H1 (cell line): ENCODE data around the gene TBCEL. TPM values are rescaled to one million over a fixed set of nuclear protein-coding genes. Genes with fewer than 3 reads are reported as not detected.

Source experiments
- CTCF ChIA-PET: fragments of 300-600 bp; sonication (Branson Sonifier 250); formaldehyde crosslinking; loops from one replicate; lab custom pipeline; 2021; ENCODE audit not compliant: partially characterized antibody; lab: Charles Lee
- POLR2A ChIA-PET: fragments of 300-600 bp; sonication (Branson Sonifier 250); formaldehyde crosslinking; loops from one replicate; lab custom pipeline; 2021; ENCODE audit warnings: inconsistent platforms; ENCODE audit not compliant: partially characterized antibody; lab: Charles Lee
- DNase-seq, 2 experiments: peaks; one replicate each; pipeline versions ENCODE4 v3.0.0 to v3.0.0-alpha.2; 2010 to 2022; ENCODE audit warnings: low spot score in 2 of 2, low read depth in 1 of 2, mixed read lengths in 1 of 2
- FAIRE-seq: peaks from 2 replicates; lab custom pipeline; 2011; peaks lifted over from hg19 to GRCh38; lab: Jason Lieb, UNC
- H2AFZ ChIP-seq: 2 replicates; pipeline ENCODE4 v1.8.1; 2012; ENCODE audit warnings: low read length, inconsistent platforms
- H2AK5ac ChIP-seq: 2 replicates; pipeline ENCODE4 v1.6.1; 2013; ENCODE audit warnings: low read depth, low read length
- H2BK120ac ChIP-seq: replicated peaks from 2 replicates; pipeline ENCODE3; 2013; ENCODE audit warnings: low read depth, low read length, inconsistent platforms
- H2BK12ac ChIP-seq: 2 replicates; pipeline ENCODE4 v1.6.1; 2013; ENCODE audit warnings: low read depth, low read length
- H2BK15ac ChIP-seq: 2 replicates; pipeline ENCODE4 v1.6.1; 2013; ENCODE audit warnings: low read length
- H2BK20ac ChIP-seq: 2 replicates; pipeline ENCODE4 v1.6.1; 2013; ENCODE audit warnings: low read length
- H2BK5ac ChIP-seq: 2 replicates; pipeline ENCODE4 v1.6.1; 2013; ENCODE audit warnings: low read depth, low read length
- H3K14ac ChIP-seq: 2 replicates; pipeline ENCODE4 v1.6.1; 2013; ENCODE audit warnings: inconsistent platforms; ENCODE audit not compliant: insufficient read length
- H3K18ac ChIP-seq: 2 replicates; pipeline ENCODE4 v1.6.1; 2013; ENCODE audit warnings: low read length; ENCODE audit errors: extremely low read depth
- H3K23ac ChIP-seq: 2 replicates; pipeline ENCODE4 v1.6.1; 2013; ENCODE audit warnings: inconsistent platforms; ENCODE audit not compliant: insufficient read length
- H3K23me2 ChIP-seq: 2 replicates; pipeline ENCODE4 v1.6.1; 2013; ENCODE audit warnings: low read depth, low read length
- H3K27ac ChIP-seq: 2 replicates; pipeline ENCODE4 v1.6.1; 2011; ENCODE audit warnings: low read depth, low read length, inconsistent platforms
- H3K27me3 ChIP-seq, 4 experiments: replicated peaks in 1 of 4; 1 replicate in 1 of 4; 2 replicates in 3 of 4; pipeline versions ENCODE4 v1.6.1 to v1.8.1; 2011 to 2013; ENCODE audit warnings: low read length in 3 of 4, mild to moderate bottlenecking in 3 of 4, inconsistent platforms in 2 of 4, mixed read lengths in 2 of 4, moderate library complexity in 1 of 4; ENCODE audit not compliant: control insufficient read depth in 3 of 4, insufficient read depth in 3 of 4; ENCODE audit errors: extremely low read depth in 1 of 4
- H3K36me3 ChIP-seq, 4 experiments: 2 replicates each; pipeline versions ENCODE4 v1.6.1 to v1.8.1; 2011 to 2013; ENCODE audit warnings: mild to moderate bottlenecking in 4 of 4, low read length in 3 of 4, moderate library complexity in 2 of 4, control low read depth in 1 of 4, inconsistent platforms in 1 of 4; ENCODE audit not compliant: insufficient read depth in 4 of 4, control insufficient read depth in 2 of 4
- H3K4ac ChIP-seq: replicated peaks from 2 replicates; pipeline ENCODE3; 2013; ENCODE audit warnings: low read length, low read depth, mixed read lengths, inconsistent platforms; ENCODE audit not compliant: insufficient read length
- H3K4me1 ChIP-seq, 4 experiments: replicated peaks in 1 of 4; 1 replicate in 1 of 4; 2 replicates in 3 of 4; pipeline versions ENCODE4 v1.6.1 to v1.8.1; 2011 to 2013; ENCODE audit warnings: low read length in 3 of 4, inconsistent platforms in 2 of 4, mixed read lengths in 1 of 4; ENCODE audit not compliant: insufficient read depth in 4 of 4, control insufficient read depth in 3 of 4
- H3K4me2 ChIP-seq, 2 experiments: 2 replicates each; pipeline versions ENCODE4 v1.6.1 to v1.8.1; 2011 to 2013; ENCODE audit warnings: low read depth in 2 of 2, low read length in 2 of 2, control low read depth in 1 of 2, inconsistent platforms in 1 of 2, mild to moderate bottlenecking in 1 of 2; ENCODE audit not compliant: insufficient read depth in 1 of 2
- H3K4me3 ChIP-seq, 4 experiments: fragments of 200-600, 300-600 bp in 1 of 4; sonication (generic), shearing (Covaris generic), sonication (Bioruptor Twin) in 1 of 4; 2 replicates each; pipeline versions ENCODE4 v1.5.1 to v1.8.1; 2011 to 2016; ENCODE audit warnings: low read length in 4 of 4, low read depth in 3 of 4, control low read depth in 2 of 4, inconsistent platforms in 2 of 4, mild to moderate bottlenecking in 2 of 4, mixed read lengths in 1 of 4, moderate library complexity in 1 of 4; ENCODE audit not compliant: insufficient read depth in 2 of 4; ENCODE audit errors: extremely low read depth in 1 of 4
- H3K56ac ChIP-seq: replicated peaks from 2 replicates; pipeline ENCODE3; 2013; ENCODE audit warnings: low read depth, mild to moderate bottlenecking, mixed read lengths, low read length, inconsistent platforms; ENCODE audit not compliant: insufficient read length
- H3K79me1 ChIP-seq: 2 replicates; pipeline ENCODE4 v1.6.1; 2013; ENCODE audit warnings: low read depth, low read length, control low read depth
- H3K79me2 ChIP-seq, 2 experiments: 2 replicates each; pipeline versions ENCODE4 v1.6.1 to v1.8.1; 2012 to 2013; ENCODE audit warnings: low read length in 2 of 2, mild to moderate bottlenecking in 2 of 2, inconsistent platforms in 1 of 2; ENCODE audit not compliant: insufficient read depth in 2 of 2, control insufficient read depth in 1 of 2
- H3K9ac ChIP-seq, 4 experiments: replicated peaks in 1 of 4; 1 replicate in 1 of 4; 2 replicates in 3 of 4; pipeline versions ENCODE4 v1.6.1 to v1.8.1; 2011 to 2013; ENCODE audit warnings: low read depth in 3 of 4, low read length in 3 of 4, control low read depth in 2 of 4, mild to moderate bottlenecking in 2 of 4, moderate library complexity in 2 of 4, inconsistent platforms in 1 of 4; ENCODE audit errors: extremely low read depth in 1 of 4
- H3K9me3 ChIP-seq, 2 experiments: 2 replicates each; pipeline versions ENCODE4 v1.6.1 to v1.8.1; 2012 to 2013; ENCODE audit warnings: mild to moderate bottlenecking in 2 of 2, moderate library complexity in 2 of 2, control low read depth in 1 of 2, inconsistent platforms in 1 of 2, low read depth in 1 of 2, low read length in 1 of 2, mixed read lengths in 1 of 2; ENCODE audit not compliant: insufficient read depth in 2 of 2
- H4K20me1 ChIP-seq, 2 experiments: replicated peaks in 1 of 2; 2 replicates each; pipeline versions ENCODE3 to v1.8.1; 2011 to 2013; ENCODE audit warnings: inconsistent platforms in 2 of 2, low read length in 2 of 2, mild to moderate bottlenecking in 1 of 2; ENCODE audit not compliant: insufficient read depth in 2 of 2, control insufficient read depth in 1 of 2
- H4K5ac ChIP-seq: 2 replicates; pipeline ENCODE4 v1.6.1; 2013; ENCODE audit warnings: low read length, low read depth, mixed read lengths, inconsistent platforms; ENCODE audit not compliant: insufficient read length
- H4K8ac ChIP-seq: 2 replicates; pipeline ENCODE4 v1.8.0; 2013; ENCODE audit warnings: mild to moderate bottlenecking, moderate library complexity, low read length, inconsistent platforms; ENCODE audit not compliant: insufficient read depth; ENCODE audit errors: extremely low read depth
- H4K91ac ChIP-seq: replicated peaks from 2 replicates; pipeline ENCODE3; 2013; ENCODE audit warnings: low read length, mixed read lengths, inconsistent platforms; ENCODE audit not compliant: insufficient read length
- BACH1 ChIP-seq: IDR thresholded peaks from 2 replicates; pipeline ENCODE4 v1.6.1; 2012; ENCODE audit warnings: low read length, improper control_type of control experiment
- JUN ChIP-seq: IDR thresholded peaks from 2 replicates; pipeline ENCODE4 v1.6.1; 2011; ENCODE audit warnings: low read depth, mild to moderate bottlenecking, improper control_type of control experiment, low read length
- PHF8 ChIP-seq: fragments of 200-600 bp; sonication (generic); conservative IDR thresholded peaks from 2 replicates; pipeline ENCODE4 v1.7.1; 2012; ENCODE audit warnings: low read depth, mild to moderate bottlenecking, inconsistent platforms, low read length, moderate library complexity
- RBBP5 ChIP-seq: IDR thresholded peaks from 2 replicates; pipeline ENCODE4 v1.7.1; 2012; ENCODE audit warnings: low read depth, mild to moderate bottlenecking, inconsistent platforms, low read length, moderate library complexity, borderline replicate concordance
- WGBS, 2 experiments: shearing (Covaris generic) in 1 of 2; methylation state at CpG; one replicate each; pipeline versions ENCODE4 v1.1.6 to v1.1.7; 2013 to 2015; ENCODE audit warnings: low lambda C conversion rate in 2 of 2, mixed read lengths in 2 of 2, inconsistent platforms in 1 of 2, low coverage in 1 of 2, missing lambda C conversion rate in 1 of 2; ENCODE audit not compliant: insufficient replicate concordance in 2 of 2, insufficient coverage in 1 of 2, insufficient read length in 1 of 2; ENCODE audit errors: extremely low coverage in 1 of 2, missing lambda C conversion rate in 1 of 2; 5-methylcytosine and 5-hydroxymethylcytosine counted together
- polyA plus RNA-seq, 7 experiments: library from polyadenylated mRNA; depleted of rRNA in 3 of 7; stranded (reverse) in 5 of 7; unstranded in 2 of 7; fragments of >200 nt in 5 of 7; fragments of 200-250 nt in 2 of 7; gene quantifications; 1 replicate in 5 of 7; 2 replicates in 1 of 7; 4 replicates in 1 of 7; pipeline versions ENCODE4 v1.2.1 to v1.2.3, GENCODE V29; 2011 to 2013; ENCODE audit warnings: missing spikeins in 2 of 7, mixed read lengths in 2 of 7
- total RNA-seq: library from RNA; stranded (reverse); fragmentation: NEBNext Ultra II Directional; extraction: Animal tissue kit (Norgen Biotek cat#: 25700); gene quantifications from 2 replicates; pipeline ENCODE4 v1.2.1, GENCODE V29; 2021
- TF ChIP-seq, protein P1 (sequence below): IDR thresholded peaks from 2 replicates; pipeline ENCODE4 v1.6.1; 2012; ENCODE audit warnings: inconsistent platforms
- TF ChIP-seq, protein P2 (sequence below): IDR thresholded peaks from 2 replicates; pipeline ENCODE4 v1.6.1; 2011; ENCODE audit warnings: low read length, improper control_type of control experiment
- TF ChIP-seq, protein P3 (sequence below): IDR thresholded peaks from 2 replicates; pipeline ENCODE4 v1.6.1; 2012; ENCODE audit warnings: low read length, inconsistent platforms

TBCEL gene
- total and polyA plus RNA-seq, 2 of the 8 experiments (the other 6 are each of a cell fraction or from before 2014, with no cell fraction given) = 3.9 to 16.0 TPM

DNA sequence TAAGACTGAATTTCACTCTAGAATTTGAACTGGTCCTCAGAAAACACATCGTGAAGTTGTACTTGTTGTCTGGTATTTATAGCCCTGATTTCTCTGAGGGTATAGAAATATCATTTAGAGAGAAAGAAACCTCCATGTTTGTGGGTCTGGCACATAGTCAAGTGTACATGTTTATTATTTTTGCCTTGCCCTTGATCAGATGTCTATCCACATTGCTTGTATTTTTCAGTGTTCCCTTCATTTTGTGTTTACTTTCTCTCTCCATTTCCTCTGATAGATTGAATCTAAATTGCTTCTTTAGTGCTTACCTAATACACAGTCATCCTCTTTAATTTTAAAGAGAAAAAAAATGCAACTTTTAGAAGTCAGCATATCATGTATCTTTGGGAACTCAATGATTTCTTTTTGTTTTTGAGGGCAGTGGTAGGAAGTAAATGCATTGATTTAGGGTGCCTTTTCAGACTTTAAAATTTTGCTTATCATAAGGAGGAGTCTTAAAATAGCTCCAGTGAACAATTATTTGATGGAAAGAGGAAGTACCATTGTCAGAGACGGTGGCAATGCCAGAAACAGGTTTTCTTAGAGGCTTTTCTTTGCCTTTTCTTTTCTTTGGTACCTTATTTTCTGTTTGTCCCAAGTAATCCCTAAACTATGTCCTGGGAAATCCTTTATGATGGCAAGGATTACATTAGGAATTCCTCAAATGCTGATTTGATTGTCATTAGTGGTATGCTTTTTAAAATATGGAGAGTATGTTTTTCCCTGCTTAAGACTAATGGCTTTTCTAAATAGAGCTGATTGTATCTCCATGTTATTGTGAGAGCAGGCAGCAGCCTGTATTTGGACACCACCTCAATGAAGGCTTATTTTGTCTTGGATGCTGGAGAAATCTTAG lies 47.3 kb downstream of the TBCEL start:
- TF ChIP-seq RBBP5 = no peak
- TF ChIP-seq, protein P1, sequence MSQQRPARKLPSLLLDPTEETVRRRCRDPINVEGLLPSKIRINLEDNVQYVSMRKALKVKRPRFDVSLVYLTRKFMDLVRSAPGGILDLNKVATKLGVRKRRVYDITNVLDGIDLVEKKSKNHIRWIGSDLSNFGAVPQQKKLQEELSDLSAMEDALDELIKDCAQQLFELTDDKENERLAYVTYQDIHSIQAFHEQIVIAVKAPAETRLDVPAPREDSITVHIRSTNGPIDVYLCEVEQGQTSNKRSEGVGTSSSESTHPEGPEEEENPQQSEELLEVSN = no peak
- TF ChIP-seq JUN = no peak
- TF ChIP-seq, protein P2, sequence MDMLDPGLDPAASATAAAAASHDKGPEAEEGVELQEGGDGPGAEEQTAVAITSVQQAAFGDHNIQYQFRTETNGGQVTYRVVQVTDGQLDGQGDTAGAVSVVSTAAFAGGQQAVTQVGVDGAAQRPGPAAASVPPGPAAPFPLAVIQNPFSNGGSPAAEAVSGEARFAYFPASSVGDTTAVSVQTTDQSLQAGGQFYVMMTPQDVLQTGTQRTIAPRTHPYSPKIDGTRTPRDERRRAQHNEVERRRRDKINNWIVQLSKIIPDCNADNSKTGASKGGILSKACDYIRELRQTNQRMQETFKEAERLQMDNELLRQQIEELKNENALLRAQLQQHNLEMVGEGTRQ = no peak
- no peak for TF ChIP-seq BACH1
- TF ChIP-seq, protein P3, sequence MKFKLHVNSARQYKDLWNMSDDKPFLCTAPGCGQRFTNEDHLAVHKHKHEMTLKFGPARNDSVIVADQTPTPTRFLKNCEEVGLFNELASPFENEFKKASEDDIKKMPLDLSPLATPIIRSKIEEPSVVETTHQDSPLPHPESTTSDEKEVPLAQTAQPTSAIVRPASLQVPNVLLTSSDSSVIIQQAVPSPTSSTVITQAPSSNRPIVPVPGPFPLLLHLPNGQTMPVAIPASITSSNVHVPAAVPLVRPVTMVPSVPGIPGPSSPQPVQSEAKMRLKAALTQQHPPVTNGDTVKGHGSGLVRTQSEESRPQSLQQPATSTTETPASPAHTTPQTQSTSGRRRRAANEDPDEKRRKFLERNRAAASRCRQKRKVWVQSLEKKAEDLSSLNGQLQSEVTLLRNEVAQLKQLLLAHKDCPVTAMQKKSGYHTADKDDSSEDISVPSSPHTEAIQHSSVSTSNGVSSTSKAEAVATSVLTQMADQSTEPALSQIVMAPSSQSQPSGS = no peak
- no peak for TF ChIP-seq PHF8
- Histone ChIP-seq H4K5ac (peak overlapping the region; percentile 68), H3K79me1 (no peaks in the 10 kb centered on the region), H3K9ac (no peak overlapping the region), H4K20me1 (no peaks in the 10 kb centered on the region), H3K18ac (no peak overlapping the region), H2BK20ac (no peak overlapping the region), H3K56ac (no peak overlapping the region), H3K4me1 (peaks cover 0 to 4% (median 3%) of the 10 kb centered on the region in 4 experiments; a peak in 3 of 7 replicates), H3K14ac (no peak overlapping the region), H3K4me3 (no peak overlapping the region), H3K27ac (peak overlapping the region; percentile 66; the same call in 1 of the 2 replicates), H3K4ac (no peak overlapping the region), H2BK5ac (no peak overlapping the region), H3K4me2 (peak overlapping the region in 1 of 2 experiments; percentile 35; a peak in 2 of 4 replicates), H2AFZ (no peak overlapping the region), H4K8ac (no peak overlapping the region), H3K9me3 (no peaks in the 10 kb centered on the region), H3K79me2 (no peaks in the 10 kb centered on the region), H2BK12ac (no peak overlapping the region), H3K23ac (no peak overlapping the region), H2AK5ac (no peak overlapping the region), H3K23me2 (no peaks in the 10 kb centered on the region), H3K27me3 (no peaks in the 10 kb centered on the region), H3K36me3 (peaks cover 0 to 7% (median 2%) of the 10 kb centered on the region in 4 experiments; a peak in 4 of 8 replicates), H2BK15ac (no peak overlapping the region), H4K91ac (no peak overlapping the region), H2BK120ac (peak overlapping the region; percentile 28)
- no peak for FAIRE-seq
- ChIA-PET CTCF (interaction anchor here (0.8 to 1.9 kb wide), 2 partner anchors 12 to 124 kb away, joined by 3 to 4 read pairs; no protein-coding TSS in a partner anchor), POLR2A (no interaction called here)
- 88% methylated on average over 2 of the region's 2 CpGs; no CpG with 5 or more reads in 1 of the 2 experiments for WGBS, 2 experiments
- DNase-seq = no peak
